A549 (cell line): ENCODE data around the gene UCP1.

Experiments used
- MAX ChIP-seq: IDR thresholded peaks from 2 replicates; pipeline ENCODE4 v1.6.1; 2012
- POLR2A ChIP-seq: IDR thresholded peaks from 2 replicates; pipeline ENCODE4 v1.6.1; 2012; ENCODE audit warnings: mild to moderate bottlenecking, low read length
- TF ChIP-seq, protein P1 (sequence below): fragments of >200 bp; sonication (Bioruptor Twin); formaldehyde crosslinking; IDR thresholded peaks from 3 replicates; pipeline ENCODE4 v1.5.1; 2016

- TF ChIP-seq, protein P1, sequence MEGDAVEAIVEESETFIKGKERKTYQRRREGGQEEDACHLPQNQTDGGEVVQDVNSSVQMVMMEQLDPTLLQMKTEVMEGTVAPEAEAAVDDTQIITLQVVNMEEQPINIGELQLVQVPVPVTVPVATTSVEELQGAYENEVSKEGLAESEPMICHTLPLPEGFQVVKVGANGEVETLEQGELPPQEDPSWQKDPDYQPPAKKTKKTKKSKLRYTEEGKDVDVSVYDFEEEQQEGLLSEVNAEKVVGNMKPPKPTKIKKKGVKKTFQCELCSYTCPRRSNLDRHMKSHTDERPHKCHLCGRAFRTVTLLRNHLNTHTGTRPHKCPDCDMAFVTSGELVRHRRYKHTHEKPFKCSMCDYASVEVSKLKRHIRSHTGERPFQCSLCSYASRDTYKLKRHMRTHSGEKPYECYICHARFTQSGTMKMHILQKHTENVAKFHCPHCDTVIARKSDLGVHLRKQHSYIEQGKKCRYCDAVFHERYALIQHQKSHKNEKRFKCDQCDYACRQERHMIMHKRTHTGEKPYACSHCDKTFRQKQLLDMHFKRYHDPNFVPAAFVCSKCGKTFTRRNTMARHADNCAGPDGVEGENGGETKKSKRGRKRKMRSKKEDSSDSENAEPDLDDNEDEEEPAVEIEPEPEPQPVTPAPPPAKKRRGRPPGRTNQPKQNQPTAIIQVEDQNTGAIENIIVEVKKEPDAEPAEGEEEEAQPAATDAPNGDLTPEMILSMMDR = no peak
- no peak for TF ChIP-seq POLR2A
- TF ChIP-seq MAX = no peak
These were observed 53.3 kb downstream of the UCP1 start for GRCh38 chr4:140515423-140515822.
